CD4-positive, alpha-beta T cell treated with Interleukin-17A for 4 hours (primary cell): ENCODE data around the gene FOXN1.
"Not testable (repeated sequence)": the region's sequence is repeated elsewhere in the genome, so short reads cannot be mapped to it uniquely, and the experiment has no call there.

ENCODE experiments used
- DNase-seq: peaks from one replicate; pipeline ENCODE4 v3.0.0-alpha.2; 2020; ENCODE audit warnings: mixed read lengths

Gene FOXN1, protein sequence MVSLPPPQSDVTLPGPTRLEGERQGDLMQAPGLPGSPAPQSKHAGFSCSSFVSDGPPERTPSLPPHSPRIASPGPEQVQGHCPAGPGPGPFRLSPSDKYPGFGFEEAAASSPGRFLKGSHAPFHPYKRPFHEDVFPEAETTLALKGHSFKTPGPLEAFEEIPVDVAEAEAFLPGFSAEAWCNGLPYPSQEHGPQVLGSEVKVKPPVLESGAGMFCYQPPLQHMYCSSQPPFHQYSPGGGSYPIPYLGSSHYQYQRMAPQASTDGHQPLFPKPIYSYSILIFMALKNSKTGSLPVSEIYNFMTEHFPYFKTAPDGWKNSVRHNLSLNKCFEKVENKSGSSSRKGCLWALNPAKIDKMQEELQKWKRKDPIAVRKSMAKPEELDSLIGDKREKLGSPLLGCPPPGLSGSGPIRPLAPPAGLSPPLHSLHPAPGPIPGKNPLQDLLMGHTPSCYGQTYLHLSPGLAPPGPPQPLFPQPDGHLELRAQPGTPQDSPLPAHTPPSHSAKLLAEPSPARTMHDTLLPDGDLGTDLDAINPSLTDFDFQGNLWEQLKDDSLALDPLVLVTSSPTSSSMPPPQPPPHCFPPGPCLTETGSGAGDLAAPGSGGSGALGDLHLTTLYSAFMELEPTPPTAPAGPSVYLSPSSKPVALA

DNA sequence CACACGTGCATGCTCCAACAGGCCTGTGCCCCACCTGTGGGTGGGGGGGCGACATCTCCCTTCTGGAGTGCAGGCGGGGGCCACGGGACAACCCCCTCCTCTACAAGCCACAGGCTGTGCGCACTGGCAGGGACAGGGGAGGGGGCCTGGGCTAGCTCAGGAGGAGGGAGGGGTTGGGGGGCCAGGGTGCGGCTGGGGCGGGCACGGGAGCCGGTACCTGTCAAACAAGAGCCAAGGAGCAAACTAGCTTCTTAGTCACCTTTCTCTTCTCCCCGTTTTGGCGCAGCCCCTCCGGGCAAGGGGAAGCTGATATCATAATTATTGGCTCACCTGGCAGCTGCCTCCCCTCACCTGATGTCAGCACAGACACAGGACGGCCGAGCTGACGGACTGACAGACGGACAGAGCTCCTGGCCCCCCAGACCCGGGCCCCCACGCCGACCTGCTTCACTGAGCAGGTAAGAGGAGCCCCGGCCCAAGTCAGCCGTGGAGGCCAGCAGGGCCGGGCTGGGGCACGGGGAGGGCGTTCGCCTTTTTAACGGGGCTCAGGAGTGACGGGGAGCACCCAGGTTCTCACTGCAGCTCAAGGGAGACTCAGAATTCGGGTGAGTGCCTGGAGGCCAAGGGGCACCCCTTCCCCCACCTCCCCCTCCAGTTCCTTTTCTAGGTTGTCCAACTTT, at the start of gene FOXN1:
TSS of gene FOXN1 (plus strand) at position 363 of the 680 bp plus-strand sequence. CDS start 17,622 bp downstream, outside the sequence.
- DNase-seq: no peak

GRCh38 chr17:28457890-28458289, 48.3 kb upstream of the FOXN1 start:
- no peak for DNase-seq

DNA sequence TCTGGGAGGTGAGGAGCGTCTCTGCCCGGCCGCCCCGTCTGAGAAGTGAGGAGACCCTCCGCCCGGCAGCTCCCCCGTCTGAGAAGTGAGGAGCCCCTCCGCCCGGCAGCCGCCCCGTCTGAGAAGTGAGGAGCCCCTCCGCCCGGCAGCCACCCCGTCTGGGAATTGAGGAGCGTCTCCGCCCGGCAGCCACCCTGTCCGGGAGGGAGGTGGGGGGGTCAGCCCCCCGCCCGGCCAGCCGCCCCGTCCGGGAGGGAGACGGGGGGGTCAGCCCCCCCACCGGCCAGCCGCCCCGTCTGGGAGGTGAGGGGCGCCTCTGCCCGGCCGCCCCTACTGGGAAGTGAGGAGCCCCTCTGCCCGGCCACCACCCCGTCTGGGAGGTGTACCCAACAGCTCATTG, 47.3 kb upstream of the FOXN1 start:
- not testable (repeated sequence) for DNase-seq

- DNase-seq: no peak
Measured at GRCh38 chr17:28460901-28461300, 45.2 kb upstream of the FOXN1 start.

GRCh38 chr17:28466001-28466400, 40.1 kb upstream of the FOXN1 start:
- DNase-seq: no peak

DNA sequence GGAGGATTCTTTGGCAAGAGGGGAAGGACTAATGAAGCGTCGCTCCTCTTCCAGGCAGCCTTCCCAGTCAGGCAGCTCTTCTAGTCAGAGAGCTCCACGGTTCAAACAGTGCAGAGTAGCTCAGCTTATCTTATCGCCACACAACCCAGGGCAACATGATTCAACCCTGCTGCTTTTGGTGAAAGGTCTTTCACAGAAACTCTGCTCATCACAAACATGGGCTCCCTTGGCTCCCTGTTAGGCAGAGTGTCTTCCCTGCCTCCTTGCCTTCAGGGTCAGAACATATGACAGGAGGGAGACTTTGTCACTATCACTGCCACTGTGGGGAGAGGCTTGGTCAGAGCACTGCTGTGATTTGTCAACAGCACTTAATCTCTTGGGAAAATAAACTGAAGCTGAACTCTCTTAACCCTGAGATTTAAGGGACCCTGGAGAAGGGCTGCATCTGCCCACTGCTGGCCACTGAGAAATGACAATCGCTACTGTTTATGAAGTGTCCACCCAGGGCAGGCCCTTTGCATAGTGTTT, 39.6 kb upstream of the FOXN1 start:
- no peak for DNase-seq

DNA sequence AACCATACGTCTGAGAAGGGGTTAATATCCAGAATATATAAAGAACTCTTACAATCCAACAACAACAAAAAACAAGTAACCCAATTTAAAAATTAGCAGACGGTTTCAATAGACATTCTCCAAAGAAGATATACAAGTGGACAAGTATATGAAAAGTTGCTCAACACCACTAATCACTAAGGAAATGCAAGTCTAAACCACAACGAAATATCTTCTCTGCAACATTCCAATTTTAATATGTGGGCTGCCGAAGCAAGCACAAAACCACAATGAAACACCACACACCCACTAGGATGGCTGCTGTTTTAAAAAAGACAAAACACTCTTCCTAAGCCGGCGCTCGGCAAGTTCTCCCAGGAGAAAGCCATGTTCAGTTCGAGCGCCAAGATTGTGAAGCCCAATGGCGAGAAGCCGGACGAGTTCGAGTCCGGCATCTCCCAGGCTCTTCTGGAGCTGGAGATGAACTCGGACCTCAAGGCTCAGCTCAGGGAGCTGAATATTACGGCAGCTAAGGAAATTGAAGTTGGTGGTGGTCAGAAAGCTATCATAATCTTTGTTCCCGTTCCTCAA, 38.6 kb upstream of the FOXN1 start:
- DNase-seq: no peak

- DNase-seq: not testable (repeated sequence)
Measured at GRCh38 chr17:28468033-28468735, 38.0 kb upstream of the FOXN1 start.

GRCh38 chr17:28468781-28469180, 37.4 kb upstream of the FOXN1 start:
- DNase-seq: no peak

GRCh38 chr17:28469376-28469775, 36.8 kb upstream of the FOXN1 start:
- no peak for DNase-seq

DNA sequence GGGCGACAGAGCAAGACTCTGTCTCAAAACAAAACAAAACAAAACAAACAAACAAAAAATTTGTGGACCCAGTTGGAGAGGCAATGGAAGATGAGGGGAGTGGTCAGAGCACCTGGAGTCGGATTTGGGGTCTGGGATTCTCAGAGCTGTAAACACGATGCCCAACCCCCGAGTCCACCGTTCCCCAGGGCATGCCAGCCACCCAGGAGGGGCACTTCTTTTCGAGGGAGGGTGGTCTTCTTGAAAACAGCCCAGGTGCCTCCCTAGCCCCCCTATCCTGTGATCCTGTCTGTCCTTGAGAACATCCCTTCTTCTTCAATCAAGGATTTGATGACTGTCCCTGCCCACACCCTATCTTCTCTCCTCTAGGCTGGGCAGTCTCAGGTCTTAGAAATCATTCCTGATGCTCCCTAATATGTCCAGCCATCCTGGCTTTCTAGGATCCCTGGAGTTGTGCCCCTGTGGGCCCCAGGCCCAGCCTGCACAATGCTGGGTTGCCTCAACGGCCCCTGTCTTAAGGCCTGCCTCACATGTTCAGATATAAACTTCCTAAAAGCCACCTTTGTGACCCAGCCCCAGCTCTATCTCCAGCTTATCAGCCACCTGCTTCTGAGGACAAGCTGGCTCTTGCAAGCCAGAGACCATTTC, 35.8 kb upstream of the FOXN1 start:
- no peak for DNase-seq

GRCh38 chr17:28470914-28471366, 35.2 kb upstream of the FOXN1 start:
- DNase-seq: no peak

DNA sequence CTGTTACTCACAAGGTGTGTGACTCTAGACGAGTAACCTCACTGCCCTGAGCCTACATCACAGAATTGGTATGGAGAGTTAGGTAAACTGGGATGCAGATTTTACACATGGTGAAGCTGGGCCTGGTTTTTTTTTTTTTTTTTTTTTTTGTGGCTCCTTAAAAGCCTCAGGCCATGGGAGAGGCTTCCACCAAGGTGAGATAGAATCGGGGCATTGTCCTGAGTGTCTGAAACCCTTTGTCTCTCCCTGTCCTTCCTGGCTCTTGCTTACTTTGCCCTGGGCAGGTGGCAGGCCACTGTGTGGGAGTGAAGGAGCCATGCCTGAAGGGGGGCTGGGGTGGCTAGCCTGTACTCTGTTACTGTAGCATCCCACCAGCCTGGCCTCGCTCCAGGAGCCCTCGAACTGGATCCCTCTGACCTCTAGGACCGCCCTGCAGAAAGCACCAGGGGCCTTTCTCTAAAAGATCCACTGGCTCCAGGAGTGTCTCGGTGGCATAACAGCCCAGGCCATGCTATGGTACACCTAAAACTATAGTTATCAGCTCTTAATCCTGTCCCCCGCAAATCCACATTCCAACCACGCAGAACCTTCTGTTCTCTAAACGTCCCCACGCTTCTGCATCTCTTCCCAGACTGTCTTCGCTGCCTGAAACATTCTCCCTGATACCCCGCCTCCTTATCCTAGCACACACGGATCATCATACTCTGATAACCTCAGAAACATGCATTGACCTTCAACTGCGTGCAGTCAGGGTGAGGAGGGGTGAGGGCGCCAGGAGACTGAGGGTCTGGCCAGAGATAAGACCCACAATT, 34.4 kb upstream of the FOXN1 start:
- no peak for DNase-seq

DNA sequence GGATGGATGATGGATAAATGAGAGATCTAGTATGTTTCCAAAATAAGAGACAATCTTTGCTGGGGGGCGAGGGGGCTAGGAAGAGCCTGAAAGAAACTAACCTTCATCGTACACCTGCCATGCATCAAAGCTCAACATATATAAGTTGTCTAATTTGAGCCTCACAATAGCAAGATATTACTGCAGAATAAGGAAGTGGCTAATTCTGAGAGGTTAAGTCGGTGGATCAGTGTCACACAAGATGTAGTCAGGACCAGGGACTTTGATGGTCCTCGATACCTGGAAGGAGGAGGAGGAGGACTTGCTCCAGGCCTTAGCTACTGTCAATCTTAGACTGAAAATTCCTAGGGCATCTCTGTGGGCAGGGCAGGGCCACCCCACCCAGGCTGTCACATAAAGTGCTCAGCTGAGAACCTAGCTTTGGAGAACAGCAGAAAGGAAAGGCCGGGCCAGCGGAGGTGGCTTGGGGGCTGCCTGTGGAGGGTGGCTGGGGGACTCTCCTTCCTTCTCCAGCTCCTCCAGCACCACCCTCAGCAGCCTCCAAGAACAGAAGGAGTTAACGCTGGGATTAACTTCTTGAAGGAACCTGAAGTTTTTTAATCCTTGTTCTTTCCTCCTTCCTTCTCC, 33.2 kb upstream of the FOXN1 start:
- DNase-seq: no peak

GRCh38 chr17:28473542-28473941, 32.6 kb upstream of the FOXN1 start, which contains the start of gene SLC13A2:
SLC13A2 (plus strand) TSS chr17:28473644; CDS start chr17:28473713, 69 bp downstream.
- DNase-seq: no peak

- no peak for DNase-seq
Measured at GRCh38 chr17:28474111-28474531, 32.0 kb upstream of the FOXN1 start.

- DNase-seq: no peak
Measured at GRCh38 chr17:28475151-28475900, 30.8 kb upstream of the FOXN1 start.

- no peak for DNase-seq
Measured at GRCh38 chr17:28476076-28476865, 29.9 kb upstream of the FOXN1 start.

- no peak for DNase-seq
Measured at GRCh38 chr17:28477928-28478327, 28.2 kb upstream of the FOXN1 start.
